ENCODE results near the gene PGF.

Gene PGF

GRCh38 chr14:74898694-74899093, 56.7 kb downstream of the PGF start:
- TF ChIP-seq CTCF (IDR thresholded peaks at IDR 0.05; ENCODE audit: low read depth, low read length, missing control alignments): no peak
- no peak overlapping the region for H3K4me3 ChIP-seq (replicated peaks; ENCODE audit: low read depth, low read length)

GRCh38 chr14:74898083-74898482, 57.3 kb downstream of the PGF start:
- no peak for DNase-seq (ENCODE audit: extremely low read depth, low read depth)
- TF ChIP-seq CTCF (IDR thresholded peaks at IDR 0.05; ENCODE audit: low read depth, low read length, missing control alignments): no peak
- H3K4me3 ChIP-seq (replicated peaks; ENCODE audit: low read depth, low read length): no peak overlapping the region

More at GRCh38 chr14:74898694-74899093, 56.7 kb downstream of the PGF start:
- no peak for DNase-seq (ENCODE audit: extremely low read depth, low read depth)

- no peak for DNase-seq (ENCODE audit: extremely low read depth, low read depth)
- H3K4me3 ChIP-seq (replicated peaks; ENCODE audit: low read depth, low read length): no peak overlapping the region
- TF ChIP-seq CTCF (IDR thresholded peaks at IDR 0.05; ENCODE audit: low read depth, low read length, missing control alignments): no peak
Measured at GRCh38 chr14:74897642-74898041, 57.8 kb downstream of the PGF start.

- H3K4me3 ChIP-seq (replicated peaks; ENCODE audit: low read depth, low read length): no peak overlapping the region
- no peak for DNase-seq (ENCODE audit: extremely low read depth, low read depth)
- TF ChIP-seq CTCF (IDR thresholded peaks at IDR 0.05; ENCODE audit: low read depth, low read length, missing control alignments): no peak
Measured at GRCh38 chr14:74896400-74896799, 59.0 kb downstream of the PGF start.

- DNase-seq (ENCODE audit: extremely low read depth, low read depth): no peak
- no peak for TF ChIP-seq CTCF (IDR thresholded peaks at IDR 0.05; ENCODE audit: low read depth, low read length, missing control alignments)
Measured at GRCh38 chr14:74893614-74894091, 61.7 kb downstream of the PGF start.

GRCh38 chr14:74892745-74893144, 62.7 kb downstream of the PGF start:
- TF ChIP-seq CTCF (IDR thresholded peaks at IDR 0.05; ENCODE audit: low read depth, low read length, missing control alignments): no peak
- no peak overlapping the region for H3K4me3 ChIP-seq (replicated peaks; ENCODE audit: low read depth, low read length)
- DNase-seq (ENCODE audit: extremely low read depth, low read depth): no peak

More at GRCh38 chr14:74893614-74894091, 61.7 kb downstream of the PGF start:
- no peak overlapping the region for H3K4me3 ChIP-seq (replicated peaks; ENCODE audit: low read depth, low read length)

- no peak for TF ChIP-seq CTCF (IDR thresholded peaks at IDR 0.05; ENCODE audit: low read depth, low read length, missing control alignments)
Measured at GRCh38 chr14:74891870-74892269, 63.5 kb downstream of the PGF start.

More at GRCh38 chr14:74891870-74892269, 63.5 kb downstream of the PGF start:
- DNase-seq (ENCODE audit: extremely low read depth, low read depth): no peak
- no peak overlapping the region for H3K4me3 ChIP-seq (replicated peaks; ENCODE audit: low read depth, low read length)

All from HFF-Myc (cell line).